ENCODE results near the gene UNC5CL. TPM values are rescaled to one million over a fixed set of nuclear protein-coding genes. Genes with fewer than 3 reads are reported as not detected.

The UNC5CL gene
- total and polyA plus RNA-seq, 2 experiments from 2014 or later = 0.87 to 1.2 TPM

- no peaks in the 10 kb centered on the region for H3K9me2 ChIP-seq (ENCODE audit: insufficient read depth)
- no peaks in the 10 kb centered on the region; the same call in 2 of the 3 replicates for H3K36me3 Mint-ChIP-seq (ENCODE audit: low read depth)
- H3K4me1 ChIP-seq (ENCODE audit: insufficient read depth) = peaks cover 19% of the 10 kb centered on the region
- TF ChIP-seq ETS1 (IDR thresholded peaks at IDR 0.05) (no peak), EZH2phosphoT487 (IDR thresholded peaks at IDR 0.05; ENCODE audit: unreplicated experiment) (no peak), ZNF331 (CRISPR knock-in tag; IDR thresholded peaks at IDR 0.05; ENCODE audit: low read depth) (no peak), POLR2AphosphoS5 (IDR thresholded peaks at IDR 0.05; ENCODE audit: low read depth) (peak; percentile 26), STAT1 (IDR thresholded peaks at IDR 0.05; ENCODE audit: unreplicated experiment) (no peak), EZH2 (IDR thresholded peaks at IDR 0.05; ENCODE audit: low read depth, unreplicated experiment) (no peak), CREB1 (CRISPR knock-in tag; IDR thresholded peaks at IDR 0.05; ENCODE audit: low read depth) (peak; percentile 36), NANOG (IDR thresholded peaks at IDR 0.05; ENCODE audit: borderline replicate concordance) (no peak), ZNF114 (CRISPR knock-in tag; IDR thresholded peaks at IDR 0.05) (no peak), CTCF (conservative IDR thresholded peaks at IDR 0.05; ENCODE audit: low read depth in 2 of 2) (peak; percentile 92 to 98), JUNB (IDR thresholded peaks at IDR 0.05; ENCODE audit: unreplicated experiment) (no peak)
- H3K36me3 ChIP-seq (ENCODE audit: insufficient read depth) = no peaks in the 10 kb centered on the region
- peak overlapping the region; percentile 47; the same call in 1 of the 2 replicates for H3K27ac ChIP-seq (ENCODE audit: low read depth)
- H2AFZ ChIP-seq = peak overlapping the region; percentile 88
- H3F3A ChIP-seq (replicated peaks; ENCODE audit: low read depth) = no peaks in the 10 kb centered on the region
- H4K20me1 ChIP-seq (replicated peaks; ENCODE audit: insufficient read depth) = no peaks in the 10 kb centered on the region
- peak overlapping the region; percentile 58 for H3K4me3 ChIP-seq
- H3K9me3 Mint-ChIP-seq = no peaks in the 10 kb centered on the region
- peak overlapping the region; percentile 71 for H3K4me3 Mint-ChIP-seq
- no peaks in the 10 kb centered on the region for H3K79me2 ChIP-seq (replicated peaks; ENCODE audit: insufficient read depth)
- no peaks in the 10 kb centered on the region; the same call in 1 of the 2 replicates for H3K27me3 ChIP-seq (ENCODE audit: insufficient read depth)
- peaks cover 17% of the 10 kb centered on the region for H3K27me3 Mint-ChIP-seq (ENCODE audit: insufficient read depth, low read depth, poor library complexity)
- ATAC-seq (peak; percentile 85), DNase-seq (ENCODE audit: low spot score) (peak; percentile 88)
- peaks cover 15% of the 10 kb centered on the region for H3K4me1 Mint-ChIP-seq
- peak overlapping the region; percentile 52; the same call in 1 of the 2 replicates for H3K27ac Mint-ChIP-seq
- H3K4me2 ChIP-seq = peak overlapping the region; percentile 83
These were observed 11.0 kb downstream of the UNC5CL start for GRCh38 chr6:41027799-41028560.

- peak overlapping the region; percentile 58 for H3K4me3 ChIP-seq
- no peaks in the 10 kb centered on the region for H4K20me1 ChIP-seq (replicated peaks; ENCODE audit: insufficient read depth)
- H3K79me2 ChIP-seq (replicated peaks; ENCODE audit: insufficient read depth) = no peaks in the 10 kb centered on the region
- no peaks in the 10 kb centered on the region; the same call in 2 of the 3 replicates for H3K36me3 Mint-ChIP-seq (ENCODE audit: low read depth)
- H3K27me3 ChIP-seq (ENCODE audit: insufficient read depth) = no peaks in the 10 kb centered on the region; the same call in 1 of the 2 replicates
- H3K9me3 Mint-ChIP-seq = no peaks in the 10 kb centered on the region
- no peaks in the 10 kb centered on the region for H3F3A ChIP-seq (replicated peaks; ENCODE audit: low read depth)
- H3K27me3 Mint-ChIP-seq (ENCODE audit: insufficient read depth, low read depth, poor library complexity) = peaks cover 13% of the 10 kb centered on the region
- H3K4me1 Mint-ChIP-seq = peaks cover 15% of the 10 kb centered on the region
- peak overlapping the region; percentile 71 for H3K4me3 Mint-ChIP-seq
- no peak for DNase-seq (ENCODE audit: low spot score)
- H3K27ac Mint-ChIP-seq = no peak overlapping the region
- H3K9me2 ChIP-seq (ENCODE audit: insufficient read depth) = no peaks in the 10 kb centered on the region
- peaks cover 19% of the 10 kb centered on the region for H3K4me1 ChIP-seq (ENCODE audit: insufficient read depth)
- ATAC-seq = no peak
- H3K27ac ChIP-seq (ENCODE audit: low read depth) = peak overlapping the region; percentile 47; the same call in 1 of the 2 replicates
- no peaks in the 10 kb centered on the region for H3K36me3 ChIP-seq (ENCODE audit: insufficient read depth)
- H2AFZ ChIP-seq = peak overlapping the region; percentile 88; the same call in 1 of the 2 replicates
- H3K4me2 ChIP-seq = peak overlapping the region; percentile 83
- TF ChIP-seq, protein P1, sequence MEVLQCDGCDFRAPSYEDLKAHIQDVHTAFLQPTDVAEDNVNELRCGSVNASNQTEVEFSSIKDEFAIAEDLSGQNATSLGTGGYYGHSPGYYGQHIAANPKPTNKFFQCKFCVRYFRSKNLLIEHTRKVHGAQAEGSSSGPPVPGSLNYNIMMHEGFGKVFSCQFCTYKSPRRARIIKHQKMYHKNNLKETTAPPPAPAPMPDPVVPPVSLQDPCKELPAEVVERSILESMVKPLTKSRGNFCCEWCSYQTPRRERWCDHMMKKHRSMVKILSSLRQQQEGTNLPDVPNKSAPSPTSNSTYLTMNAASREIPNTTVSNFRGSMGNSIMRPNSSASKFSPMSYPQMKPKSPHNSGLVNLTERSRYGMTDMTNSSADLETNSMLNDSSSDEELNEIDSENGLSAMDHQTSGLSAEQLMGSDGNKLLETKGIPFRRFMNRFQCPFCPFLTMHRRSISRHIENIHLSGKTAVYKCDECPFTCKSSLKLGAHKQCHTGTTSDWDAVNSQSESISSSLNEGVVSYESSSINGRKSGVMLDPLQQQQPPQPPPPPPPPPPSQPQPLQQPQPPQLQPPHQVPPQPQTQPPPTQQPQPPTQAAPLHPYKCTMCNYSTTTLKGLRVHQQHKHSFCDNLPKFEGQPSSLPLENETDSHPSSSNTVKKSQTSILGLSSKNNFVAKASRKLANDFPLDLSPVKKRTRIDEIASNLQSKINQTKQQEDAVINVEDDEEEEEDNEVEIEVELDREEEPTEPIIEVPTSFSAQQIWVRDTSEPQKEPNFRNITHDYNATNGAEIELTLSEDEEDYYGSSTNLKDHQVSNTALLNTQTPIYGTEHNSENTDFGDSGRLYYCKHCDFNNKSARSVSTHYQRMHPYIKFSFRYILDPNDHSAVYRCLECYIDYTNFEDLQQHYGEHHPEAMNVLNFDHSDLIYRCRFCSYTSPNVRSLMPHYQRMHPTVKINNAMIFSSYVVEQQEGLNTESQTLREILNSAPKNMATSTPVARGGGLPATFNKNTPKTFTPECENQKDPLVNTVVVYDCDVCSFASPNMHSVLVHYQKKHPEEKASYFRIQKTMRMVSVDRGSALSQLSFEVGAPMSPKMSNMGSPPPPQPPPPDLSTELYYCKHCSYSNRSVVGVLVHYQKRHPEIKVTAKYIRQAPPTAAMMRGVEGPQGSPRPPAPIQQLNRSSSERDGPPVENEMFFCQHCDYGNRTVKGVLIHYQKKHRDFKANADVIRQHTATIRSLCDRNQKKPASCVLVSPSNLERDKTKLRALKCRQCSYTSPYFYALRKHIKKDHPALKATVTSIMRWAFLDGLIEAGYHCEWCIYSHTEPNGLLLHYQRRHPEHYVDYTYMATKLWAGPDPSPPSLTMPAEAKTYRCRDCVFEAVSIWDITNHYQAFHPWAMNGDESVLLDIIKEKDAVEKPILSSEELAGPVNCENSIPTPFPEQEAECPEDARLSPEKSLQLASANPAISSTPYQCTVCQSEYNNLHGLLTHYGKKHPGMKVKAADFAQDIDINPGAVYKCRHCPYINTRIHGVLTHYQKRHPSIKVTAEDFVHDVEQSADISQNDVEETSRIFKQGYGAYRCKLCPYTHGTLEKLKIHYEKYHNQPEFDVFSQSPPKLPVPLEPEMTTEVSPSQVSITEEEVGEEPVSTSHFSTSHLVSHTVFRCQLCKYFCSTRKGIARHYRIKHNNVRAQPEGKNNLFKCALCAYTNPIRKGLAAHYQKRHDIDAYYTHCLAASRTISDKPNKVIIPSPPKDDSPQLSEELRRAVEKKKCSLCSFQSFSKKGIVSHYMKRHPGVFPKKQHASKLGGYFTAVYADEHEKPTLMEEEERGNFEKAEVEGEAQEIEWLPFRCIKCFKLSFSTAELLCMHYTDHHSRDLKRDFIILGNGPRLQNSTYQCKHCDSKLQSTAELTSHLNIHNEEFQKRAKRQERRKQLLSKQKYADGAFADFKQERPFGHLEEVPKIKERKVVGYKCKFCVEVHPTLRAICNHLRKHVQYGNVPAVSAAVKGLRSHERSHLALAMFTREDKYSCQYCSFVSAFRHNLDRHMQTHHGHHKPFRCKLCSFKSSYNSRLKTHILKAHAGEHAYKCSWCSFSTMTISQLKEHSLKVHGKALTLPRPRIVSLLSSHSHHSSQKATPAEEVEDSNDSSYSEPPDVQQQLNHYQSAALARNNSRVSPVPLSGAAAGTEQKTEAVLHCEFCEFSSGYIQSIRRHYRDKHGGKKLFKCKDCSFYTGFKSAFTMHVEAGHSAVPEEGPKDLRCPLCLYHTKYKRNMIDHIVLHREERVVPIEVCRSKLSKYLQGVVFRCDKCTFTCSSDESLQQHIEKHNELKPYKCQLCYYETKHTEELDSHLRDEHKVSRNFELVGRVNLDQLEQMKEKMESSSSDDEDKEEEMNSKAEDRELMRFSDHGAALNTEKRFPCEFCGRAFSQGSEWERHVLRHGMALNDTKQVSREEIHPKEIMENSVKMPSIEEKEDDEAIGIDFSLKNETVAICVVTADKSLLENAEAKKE (CRISPR knock-in tag; IDR thresholded peaks at IDR 0.05) = no peak
These were observed 11.8 kb downstream of the UNC5CL start for GRCh38 chr6:41027241-41027640.

Measured in GM23338 (cell line).